Measurements from ENCODE around the gene ECT2. TPM values are rescaled to one million over a fixed set of nuclear protein-coding genes. Genes with fewer than 3 reads are reported as not detected.

Gene ECT2
- polyA plus RNA-seq, 2 donors = 3.7 to 8.1 TPM

GRCh38 chr3:172766241-172766640 is 15.7 kb downstream of the ECT2 start:
- no peaks in the 10 kb centered on the region for H3K27me3 ChIP-seq (ENCODE audit: control insufficient read depth in 1 of 2, insufficient read depth in 2 of 2, low read length in 2 of 2)
- H3K4me3 ChIP-seq (ENCODE audit: low read depth in 1 of 2, low read length in 2 of 2) = no peak overlapping the region
- H3K4me1 ChIP-seq (ENCODE audit: control insufficient read depth in 2 of 2, insufficient read depth in 2 of 2, low read length in 1 of 2) = no peaks in the 10 kb centered on the region
- H3K9me3 ChIP-seq (ENCODE audit: control insufficient read depth in 2 of 2, insufficient read depth in 1 of 2, low read depth in 1 of 2, low read length in 1 of 2) = no peaks in the 10 kb centered on the region
- WGBS, 2 donors = 96 to 97% methylated on average over 2 of the region's 2 CpGs
- no peaks in the 10 kb centered on the region for H3K36me3 ChIP-seq (ENCODE audit: control insufficient read depth in 2 of 2, insufficient read depth in 2 of 2, low read length in 1 of 2)
- H3K27ac ChIP-seq (ENCODE audit: low read depth in 2 of 2, low read length in 1 of 2) = no peak overlapping the region

GRCh38 chr3:172766718-172767405 is 16.3 kb downstream of the ECT2 start:
- Histone ChIP-seq H3K36me3 (ENCODE audit: control insufficient read depth in 2 of 2, insufficient read depth in 2 of 2, low read length in 1 of 2) (no peaks in the 10 kb centered on the region), H3K4me1 (ENCODE audit: control insufficient read depth in 2 of 2, insufficient read depth in 2 of 2, low read length in 1 of 2) (no peaks in the 10 kb centered on the region), H3K27me3 (ENCODE audit: control insufficient read depth in 1 of 2, insufficient read depth in 2 of 2, low read length in 2 of 2) (no peaks in the 10 kb centered on the region), H3K9me3 (ENCODE audit: control insufficient read depth in 2 of 2, insufficient read depth in 1 of 2, low read depth in 1 of 2, low read length in 1 of 2) (no peaks in the 10 kb centered on the region), H3K4me3 (ENCODE audit: low read depth in 1 of 2, low read length in 2 of 2) (no peak overlapping the region), H3K27ac (ENCODE audit: low read depth in 2 of 2, low read length in 1 of 2) (no peak overlapping the region)
- 97 to 99% methylated on average over 10 of the region's 10 CpGs for WGBS, 2 donors

- peaks cover 0 to 4% of the 10 kb centered on the region in 2 donors for H3K36me3 ChIP-seq (ENCODE audit: control insufficient read depth in 2 of 2, insufficient read depth in 2 of 2, low read length in 1 of 2)
- WGBS, 2 donors = 94 to 95% methylated on average over 1 of the region's 1 CpG
- H3K27ac ChIP-seq (ENCODE audit: low read depth in 2 of 2, low read length in 1 of 2) = no peak overlapping the region
- H3K4me3 ChIP-seq (ENCODE audit: low read depth in 1 of 2, low read length in 2 of 2) = no peak overlapping the region
- no peaks in the 10 kb centered on the region for H3K4me1 ChIP-seq (ENCODE audit: control insufficient read depth in 2 of 2, insufficient read depth in 2 of 2, low read length in 1 of 2)
- H3K27me3 ChIP-seq (ENCODE audit: control insufficient read depth in 1 of 2, insufficient read depth in 2 of 2, low read length in 2 of 2) = no peaks in the 10 kb centered on the region
- no peaks in the 10 kb centered on the region for H3K9me3 ChIP-seq (ENCODE audit: control insufficient read depth in 2 of 2, insufficient read depth in 1 of 2, low read depth in 1 of 2, low read length in 1 of 2)
These were observed 19.9 kb downstream of the ECT2 start for GRCh38 chr3:172770382-172770781.

- Histone ChIP-seq H3K4me1 (ENCODE audit: control insufficient read depth in 2 of 2, insufficient read depth in 2 of 2, low read length in 1 of 2) (no peaks in the 10 kb centered on the region), H3K36me3 (ENCODE audit: control insufficient read depth in 2 of 2, insufficient read depth in 2 of 2, low read length in 1 of 2) (peaks cover 0 to 4% of the 10 kb centered on the region in 2 donors), H3K27me3 (ENCODE audit: control insufficient read depth in 1 of 2, insufficient read depth in 2 of 2, low read length in 2 of 2) (no peaks in the 10 kb centered on the region), H3K27ac (ENCODE audit: low read depth in 2 of 2, low read length in 1 of 2) (no peak overlapping the region), H3K9me3 (ENCODE audit: control insufficient read depth in 2 of 2, insufficient read depth in 1 of 2, low read depth in 1 of 2, low read length in 1 of 2) (no peaks in the 10 kb centered on the region), H3K4me3 (ENCODE audit: low read depth in 1 of 2, low read length in 2 of 2) (no peak overlapping the region)
- WGBS, 2 donors = 87 to 88% methylated on average over 2 of the region's 2 CpGs
These were observed 21.1 kb downstream of the ECT2 start for GRCh38 chr3:172771672-172772071.

GRCh38 chr3:172776049-172776717 is 25.7 kb downstream of the ECT2 start:
- H3K9me3 ChIP-seq (ENCODE audit: control insufficient read depth in 2 of 2, insufficient read depth in 1 of 2, low read depth in 1 of 2, low read length in 1 of 2) = no peaks in the 10 kb centered on the region
- H3K36me3 ChIP-seq (ENCODE audit: control insufficient read depth in 2 of 2, insufficient read depth in 2 of 2, low read length in 1 of 2) = peaks cover 0 to 4% of the 10 kb centered on the region in 2 donors
- no peak overlapping the region for H3K4me3 ChIP-seq (ENCODE audit: low read depth in 1 of 2, low read length in 2 of 2)
- WGBS, 2 donors = 96% methylated on average over 5 of the region's 5 CpGs
- H3K27ac ChIP-seq (ENCODE audit: low read depth in 2 of 2, low read length in 1 of 2) = no peak overlapping the region
- no peaks in the 10 kb centered on the region for H3K27me3 ChIP-seq (ENCODE audit: control insufficient read depth in 1 of 2, insufficient read depth in 2 of 2, low read length in 2 of 2)
- no peaks in the 10 kb centered on the region for H3K4me1 ChIP-seq (ENCODE audit: control insufficient read depth in 2 of 2, insufficient read depth in 2 of 2, low read length in 1 of 2)

- Histone ChIP-seq H3K4me3 (ENCODE audit: low read depth in 1 of 2, low read length in 2 of 2) (no peak overlapping the region), H3K27ac (ENCODE audit: low read depth in 2 of 2, low read length in 1 of 2) (no peak overlapping the region), H3K4me1 (ENCODE audit: control insufficient read depth in 2 of 2, insufficient read depth in 2 of 2, low read length in 1 of 2) (no peaks in the 10 kb centered on the region), H3K9me3 (ENCODE audit: control insufficient read depth in 2 of 2, insufficient read depth in 1 of 2, low read depth in 1 of 2, low read length in 1 of 2) (no peaks in the 10 kb centered on the region), H3K36me3 (ENCODE audit: control insufficient read depth in 2 of 2, insufficient read depth in 2 of 2, low read length in 1 of 2) (peaks cover 0 to 4% of the 10 kb centered on the region in 2 donors), H3K27me3 (ENCODE audit: control insufficient read depth in 1 of 2, insufficient read depth in 2 of 2, low read length in 2 of 2) (no peaks in the 10 kb centered on the region)
- 92 to 94% methylated on average over 3 of the region's 3 CpGs for WGBS, 2 donors
These were observed 27.4 kb downstream of the ECT2 start for GRCh38 chr3:172777901-172778300.

- Histone ChIP-seq H3K4me1 (ENCODE audit: control insufficient read depth in 2 of 2, insufficient read depth in 2 of 2, low read length in 1 of 2) (no peaks in the 10 kb centered on the region), H3K36me3 (ENCODE audit: control insufficient read depth in 2 of 2, insufficient read depth in 2 of 2, low read length in 1 of 2) (no peaks in the 10 kb centered on the region), H3K27ac (ENCODE audit: low read depth in 2 of 2, low read length in 1 of 2) (no peak overlapping the region), H3K27me3 (ENCODE audit: control insufficient read depth in 1 of 2, insufficient read depth in 2 of 2, low read length in 2 of 2) (no peaks in the 10 kb centered on the region), H3K4me3 (ENCODE audit: low read depth in 1 of 2, low read length in 2 of 2) (no peak overlapping the region), H3K9me3 (ENCODE audit: control insufficient read depth in 2 of 2, insufficient read depth in 1 of 2, low read depth in 1 of 2, low read length in 1 of 2) (no peaks in the 10 kb centered on the region)
- 92 to 98% methylated on average over 2 of the region's 2 CpGs for WGBS, 2 donors
These were observed 31.7 kb downstream of the ECT2 start for GRCh38 chr3:172782235-172782634.

GRCh38 chr3:172786036-172786435 is 35.5 kb downstream of the ECT2 start:
- Histone ChIP-seq H3K27ac (ENCODE audit: low read depth in 2 of 2, low read length in 1 of 2) (no peak overlapping the region), H3K4me1 (ENCODE audit: control insufficient read depth in 2 of 2, insufficient read depth in 2 of 2, low read length in 1 of 2) (no peaks in the 10 kb centered on the region), H3K27me3 (ENCODE audit: control insufficient read depth in 1 of 2, insufficient read depth in 2 of 2, low read length in 2 of 2) (no peaks in the 10 kb centered on the region), H3K9me3 (ENCODE audit: control insufficient read depth in 2 of 2, insufficient read depth in 1 of 2, low read depth in 1 of 2, low read length in 1 of 2) (no peaks in the 10 kb centered on the region), H3K36me3 (ENCODE audit: control insufficient read depth in 2 of 2, insufficient read depth in 2 of 2, low read length in 1 of 2) (peaks cover 0 to 2% of the 10 kb centered on the region in 2 donors), H3K4me3 (ENCODE audit: low read depth in 1 of 2, low read length in 2 of 2) (no peak overlapping the region)
- WGBS, 2 donors = 96 to 99% methylated on average over 1 of the region's 1 CpG

GRCh38 chr3:172787019-172787418 is 36.5 kb downstream of the ECT2 start:
- no peaks in the 10 kb centered on the region for H3K27me3 ChIP-seq (ENCODE audit: control insufficient read depth in 1 of 2, insufficient read depth in 2 of 2, low read length in 2 of 2)
- H3K27ac ChIP-seq (ENCODE audit: low read depth in 2 of 2, low read length in 1 of 2) = no peak overlapping the region
- H3K36me3 ChIP-seq (ENCODE audit: control insufficient read depth in 2 of 2, insufficient read depth in 2 of 2, low read length in 1 of 2) = peaks cover 0 to 2% of the 10 kb centered on the region in 2 donors
- no peak overlapping the region for H3K4me3 ChIP-seq (ENCODE audit: low read depth in 1 of 2, low read length in 2 of 2)
- H3K4me1 ChIP-seq (ENCODE audit: control insufficient read depth in 2 of 2, insufficient read depth in 2 of 2, low read length in 1 of 2) = no peaks in the 10 kb centered on the region
- H3K9me3 ChIP-seq (ENCODE audit: control insufficient read depth in 2 of 2, insufficient read depth in 1 of 2, low read depth in 1 of 2, low read length in 1 of 2) = no peaks in the 10 kb centered on the region
- WGBS, 2 donors = 98 to 99% methylated on average over 2 of the region's 2 CpGs

GRCh38 chr3:172787746-172788145 is 37.2 kb downstream of the ECT2 start:
- H3K9me3 ChIP-seq (ENCODE audit: control insufficient read depth in 2 of 2, insufficient read depth in 1 of 2, low read depth in 1 of 2, low read length in 1 of 2) = no peaks in the 10 kb centered on the region
- no peaks in the 10 kb centered on the region for H3K27me3 ChIP-seq (ENCODE audit: control insufficient read depth in 1 of 2, insufficient read depth in 2 of 2, low read length in 2 of 2)
- no peaks in the 10 kb centered on the region for H3K4me1 ChIP-seq (ENCODE audit: control insufficient read depth in 2 of 2, insufficient read depth in 2 of 2, low read length in 1 of 2)
- H3K4me3 ChIP-seq (ENCODE audit: low read depth in 1 of 2, low read length in 2 of 2) = no peak overlapping the region
- WGBS, 2 donors = 98 to 100% methylated on average over 1 of the region's 1 CpG
- H3K27ac ChIP-seq (ENCODE audit: low read depth in 2 of 2, low read length in 1 of 2) = no peak overlapping the region
- peaks cover 0 to 2% of the 10 kb centered on the region in 2 donors for H3K36me3 ChIP-seq (ENCODE audit: control insufficient read depth in 2 of 2, insufficient read depth in 2 of 2, low read length in 1 of 2)

All from esophagus (tissue), 2 donors.